Cardiac muscle cell (in vitro differentiated cells and primary cell): ENCODE results near the gene DNAJC10. TPM values are rescaled to one million over a fixed set of nuclear protein-coding genes. Genes with fewer than 3 reads are reported as not detected.

Experiments used
- DNase-seq, 2 donors: peaks; one replicate each; pipeline versions ENCODE4 v3.0.0 to v3.0.0-alpha.2; 2010 to 2017; ENCODE audit warnings: low read depth in 1 of 2, low spot score in 1 of 2
- H3K27ac ChIP-seq: fragments of 200-600 bp; sonication (generic); 2 replicates; pipeline ENCODE4 v1.5.1; 2016
- H3K27me3 ChIP-seq: fragments of 200-600 bp; sonication (generic); 2 replicates; pipeline ENCODE4 v1.6.0; 2016; ENCODE audit warnings: control low read depth
- H3K36me3 ChIP-seq: fragments of 200-600 bp; sonication (generic); 2 replicates; pipeline ENCODE4 v1.5.1; 2016; ENCODE audit warnings: control low read depth
- H3K4me1 ChIP-seq: fragments of 200-600 bp; sonication (generic); 2 replicates; pipeline ENCODE4 v1.8.1; 2017; ENCODE audit warnings: low read depth, mild to moderate bottlenecking, mixed run types
- H3K4me3 ChIP-seq: fragments of 200-600 bp; sonication (generic); 2 replicates; pipeline ENCODE4 v1.5.1; 2016; ENCODE audit warnings: mild to moderate bottlenecking
- H3K9me3 ChIP-seq: fragments of 200-600 bp; sonication (generic); 2 replicates; pipeline ENCODE4 v1.5.1; 2017; ENCODE audit warnings: low read depth, mild to moderate bottlenecking, control low read depth
- CTCF ChIP-seq: IDR thresholded peaks from 2 replicates; pipeline ENCODE4 v1.5.1; 2012; ENCODE audit warnings: low read depth, mild to moderate bottlenecking, low read length
- polyA plus RNA-seq: library from polyadenylated mRNA; unstranded; fragments of >200 nt; fragmentation: Nextera tagmentation; extraction: Ambion mirVana; gene quantifications from 2 replicates; pipeline ENCODE4 v1.2.1, GENCODE V29; 2016
- total RNA-seq: library from RNA; depleted of rRNA; stranded (reverse); fragments of >200 nt; gene quantifications from 2 replicates; pipeline ENCODE4 v1.2.3, GENCODE V29; 2016

Gene DNAJC10
- total and polyA plus RNA-seq, 2 experiments from 2014 or later = 84.7 to 95.8 TPM

- H3K27me3 ChIP-seq = no peaks in the 10 kb centered on the region
- no peak overlapping the region for H3K27ac ChIP-seq
- no peak overlapping the region for H3K4me3 ChIP-seq
- no peaks in the 10 kb centered on the region for H3K36me3 ChIP-seq
- H3K9me3 ChIP-seq = no peaks in the 10 kb centered on the region
- DNase-seq = no peak
- TF ChIP-seq CTCF = no peak
- peaks cover 28% of the 10 kb centered on the region for H3K4me1 ChIP-seq
Observed at GRCh38 chr2:182814380-182814779, 98.3 kb downstream of the DNAJC10 start.

- no peaks in the 10 kb centered on the region for H3K36me3 ChIP-seq
- H3K4me1 ChIP-seq = peaks cover 28% of the 10 kb centered on the region
- TF ChIP-seq CTCF = no peak
- no peak overlapping the region for H3K4me3 ChIP-seq
- no peak for DNase-seq
- no peaks in the 10 kb centered on the region for H3K9me3 ChIP-seq
- no peak overlapping the region for H3K27ac ChIP-seq
- no peaks in the 10 kb centered on the region for H3K27me3 ChIP-seq
Observed at GRCh38 chr2:182814804-182815203, 98.7 kb downstream of the DNAJC10 start.

- Histone ChIP-seq H3K27ac (peak overlapping the region; percentile 5), H3K27me3 (no peaks in the 10 kb centered on the region), H3K4me1 (peaks cover 28% of the 10 kb centered on the region), H3K4me3 (no peak overlapping the region), H3K9me3 (no peaks in the 10 kb centered on the region), H3K36me3 (no peaks in the 10 kb centered on the region)
- DNase-seq = no peak
- no peak for TF ChIP-seq CTCF
Observed at GRCh38 chr2:182816866-182817265, 100.8 kb downstream of the DNAJC10 start.

- H3K4me3 ChIP-seq = no peak overlapping the region
- no peak for DNase-seq
- H3K27ac ChIP-seq = peak overlapping the region; percentile 5
- TF ChIP-seq CTCF = no peak
- H3K27me3 ChIP-seq = no peaks in the 10 kb centered on the region
- peaks cover 28% of the 10 kb centered on the region for H3K4me1 ChIP-seq
- no peaks in the 10 kb centered on the region for H3K9me3 ChIP-seq
- no peaks in the 10 kb centered on the region for H3K36me3 ChIP-seq
Observed at GRCh38 chr2:182817558-182817957, 101.5 kb downstream of the DNAJC10 start.

GRCh38 chr2:182818501-182818900 lies 102.4 kb downstream of the DNAJC10 start:
- H3K9me3 ChIP-seq = no peaks in the 10 kb centered on the region
- H3K4me1 ChIP-seq = peaks cover 28% of the 10 kb centered on the region
- no peak for TF ChIP-seq CTCF
- H3K36me3 ChIP-seq = no peaks in the 10 kb centered on the region
- DNase-seq = no peak
- H3K27ac ChIP-seq = peak overlapping the region; percentile 29
- H3K27me3 ChIP-seq = no peaks in the 10 kb centered on the region
- no peak overlapping the region for H3K4me3 ChIP-seq

GRCh38 chr2:182818925-182819324 lies 102.9 kb downstream of the DNAJC10 start:
- Histone ChIP-seq H3K27me3 (no peaks in the 10 kb centered on the region), H3K9me3 (no peaks in the 10 kb centered on the region), H3K36me3 (no peaks in the 10 kb centered on the region), H3K27ac (peak overlapping the region; percentile 29), H3K4me1 (peaks cover 28% of the 10 kb centered on the region), H3K4me3 (no peak overlapping the region)
- no peak for DNase-seq
- TF ChIP-seq CTCF = no peak
